ENCODE results near the gene HEXIM1.
A peak's percentile ranks its signal among the peaks of the same experiment; 100 is the strongest.

HEXIM1 gene

DNA sequence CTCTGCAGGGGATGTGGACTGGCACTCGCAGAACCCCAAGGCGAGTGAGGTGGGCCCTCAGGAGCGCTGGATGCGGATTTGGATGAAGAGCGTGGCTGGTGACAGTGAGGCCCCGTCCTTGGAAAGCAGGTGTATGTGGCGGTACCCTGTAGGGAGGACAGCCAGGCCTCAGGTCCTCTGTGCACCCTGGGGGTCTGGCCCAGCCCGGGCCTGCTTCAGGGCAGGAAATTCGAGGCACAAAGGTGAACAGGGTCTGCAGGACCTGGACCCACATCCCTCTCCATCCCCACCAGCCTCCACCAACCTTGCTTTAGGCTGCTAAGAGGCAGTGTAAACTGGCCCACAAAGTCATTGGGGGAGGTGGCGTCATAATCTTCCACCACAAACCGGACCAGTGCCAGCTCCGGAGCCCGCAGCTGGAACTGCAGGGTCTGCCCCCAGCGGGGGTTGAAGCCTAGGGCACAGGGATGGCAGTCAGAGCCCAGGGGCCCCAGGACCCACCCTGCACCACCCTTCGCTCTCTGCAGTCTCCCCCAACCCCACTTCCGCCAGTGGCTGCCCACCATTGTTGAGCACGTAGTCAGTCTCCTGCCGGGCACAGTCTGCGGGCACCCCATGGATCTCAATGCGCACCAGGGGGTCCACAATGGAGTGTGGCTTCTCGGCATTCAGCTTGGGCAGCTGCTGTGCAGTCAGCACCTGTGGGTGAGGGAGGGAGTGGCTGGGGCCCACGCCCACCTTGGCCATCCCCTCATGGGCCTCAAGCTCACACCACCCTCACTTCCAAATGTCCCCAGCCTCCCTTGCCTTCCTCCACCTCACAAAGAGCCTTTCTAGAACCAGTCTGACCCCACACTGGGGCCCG is 35.5 kb upstream of the HEXIM1 start:
- in situ Hi-C loops (cut with HindIII; ENCODE audit: low sequenced_read_pairs), result no loop called here

DNA sequence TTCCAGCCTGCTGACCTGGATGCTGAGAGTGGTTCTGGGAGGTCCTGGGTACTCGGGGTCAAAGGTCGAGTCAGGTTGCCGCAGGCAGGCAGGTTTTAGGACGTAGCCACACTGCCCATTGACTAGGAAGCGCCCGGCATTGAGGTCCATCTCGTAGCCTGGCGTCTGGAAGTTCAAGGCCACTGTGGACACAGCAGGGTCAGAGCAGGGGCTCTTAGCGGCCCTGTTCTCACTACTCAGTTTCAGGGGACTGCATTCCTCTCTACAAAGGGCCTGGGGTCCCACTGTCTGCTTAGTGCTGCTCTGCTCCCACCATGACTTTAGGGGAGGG is 34.9 kb upstream of the HEXIM1 start:
- TF ChIP-seq, protein P1, sequence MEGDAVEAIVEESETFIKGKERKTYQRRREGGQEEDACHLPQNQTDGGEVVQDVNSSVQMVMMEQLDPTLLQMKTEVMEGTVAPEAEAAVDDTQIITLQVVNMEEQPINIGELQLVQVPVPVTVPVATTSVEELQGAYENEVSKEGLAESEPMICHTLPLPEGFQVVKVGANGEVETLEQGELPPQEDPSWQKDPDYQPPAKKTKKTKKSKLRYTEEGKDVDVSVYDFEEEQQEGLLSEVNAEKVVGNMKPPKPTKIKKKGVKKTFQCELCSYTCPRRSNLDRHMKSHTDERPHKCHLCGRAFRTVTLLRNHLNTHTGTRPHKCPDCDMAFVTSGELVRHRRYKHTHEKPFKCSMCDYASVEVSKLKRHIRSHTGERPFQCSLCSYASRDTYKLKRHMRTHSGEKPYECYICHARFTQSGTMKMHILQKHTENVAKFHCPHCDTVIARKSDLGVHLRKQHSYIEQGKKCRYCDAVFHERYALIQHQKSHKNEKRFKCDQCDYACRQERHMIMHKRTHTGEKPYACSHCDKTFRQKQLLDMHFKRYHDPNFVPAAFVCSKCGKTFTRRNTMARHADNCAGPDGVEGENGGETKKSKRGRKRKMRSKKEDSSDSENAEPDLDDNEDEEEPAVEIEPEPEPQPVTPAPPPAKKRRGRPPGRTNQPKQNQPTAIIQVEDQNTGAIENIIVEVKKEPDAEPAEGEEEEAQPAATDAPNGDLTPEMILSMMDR (IDR thresholded peaks at IDR 0.05; ENCODE audit: low read depth, low read length), result no peak
- no peak overlapping the region for H3K4me3 ChIP-seq (ENCODE audit: low read depth, low read length)
- DNase-seq (ENCODE audit: low read depth, low spot score), result no peak
- in situ Hi-C loops (cut with HindIII; ENCODE audit: low sequenced_read_pairs), result no loop called here

More for the DNA sequence above, 35.5 kb upstream of the HEXIM1 start:
- no peak overlapping the region for H3K4me3 ChIP-seq (ENCODE audit: low read depth, low read length)
- TF ChIP-seq, protein P1 (IDR thresholded peaks at IDR 0.05; ENCODE audit: low read depth, low read length), result no peak
- no peak for DNase-seq (ENCODE audit: low read depth, low spot score)

DNA sequence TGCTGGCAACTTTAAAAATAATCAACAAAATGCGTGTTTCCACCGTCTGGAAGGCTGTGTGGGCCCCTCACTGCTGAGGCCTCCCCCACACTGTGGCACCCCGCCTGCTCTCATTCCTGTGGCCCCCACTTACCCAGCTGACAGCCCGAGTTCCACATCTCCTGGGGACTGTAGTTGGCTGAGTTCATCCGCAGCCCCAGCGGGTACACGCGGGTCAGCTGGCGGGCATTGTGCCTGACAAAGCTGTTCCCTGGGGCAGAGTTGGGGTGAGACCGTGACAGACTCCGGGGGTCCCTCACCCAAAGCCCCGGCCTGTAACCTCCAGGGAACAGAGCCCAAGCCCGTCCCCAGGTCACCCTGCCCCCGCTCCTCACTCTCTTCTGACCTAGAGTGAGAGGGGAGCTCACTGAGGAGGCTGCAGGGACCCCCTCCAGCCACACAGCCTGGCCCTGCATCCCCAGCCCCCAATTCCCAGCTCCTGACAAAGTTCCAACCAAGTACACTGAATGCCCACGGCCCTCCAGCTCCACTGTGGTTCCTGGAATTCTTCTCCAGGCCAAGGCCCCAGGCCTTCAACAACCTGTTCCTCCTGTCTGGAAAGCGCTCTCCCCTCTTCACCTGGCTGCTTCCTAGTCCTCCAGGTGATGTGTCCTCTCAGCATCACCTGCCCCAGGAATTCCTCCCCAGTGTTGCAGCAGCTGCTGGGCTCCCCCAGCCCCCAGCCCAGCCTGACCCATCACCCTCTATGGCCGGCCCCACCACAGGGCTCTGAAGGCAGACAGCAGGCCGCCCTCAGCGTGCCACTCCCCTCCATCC is 34.0 kb upstream of the HEXIM1 start:
- DNase-seq (ENCODE audit: low read depth, low spot score), result no peak
- in situ Hi-C loops (cut with HindIII; ENCODE audit: low sequenced_read_pairs), result no loop called here
- TF ChIP-seq, protein P1 (IDR thresholded peaks at IDR 0.05; ENCODE audit: low read depth, low read length), result no peak
- no peak overlapping the region for H3K4me3 ChIP-seq (ENCODE audit: low read depth, low read length)

DNA sequence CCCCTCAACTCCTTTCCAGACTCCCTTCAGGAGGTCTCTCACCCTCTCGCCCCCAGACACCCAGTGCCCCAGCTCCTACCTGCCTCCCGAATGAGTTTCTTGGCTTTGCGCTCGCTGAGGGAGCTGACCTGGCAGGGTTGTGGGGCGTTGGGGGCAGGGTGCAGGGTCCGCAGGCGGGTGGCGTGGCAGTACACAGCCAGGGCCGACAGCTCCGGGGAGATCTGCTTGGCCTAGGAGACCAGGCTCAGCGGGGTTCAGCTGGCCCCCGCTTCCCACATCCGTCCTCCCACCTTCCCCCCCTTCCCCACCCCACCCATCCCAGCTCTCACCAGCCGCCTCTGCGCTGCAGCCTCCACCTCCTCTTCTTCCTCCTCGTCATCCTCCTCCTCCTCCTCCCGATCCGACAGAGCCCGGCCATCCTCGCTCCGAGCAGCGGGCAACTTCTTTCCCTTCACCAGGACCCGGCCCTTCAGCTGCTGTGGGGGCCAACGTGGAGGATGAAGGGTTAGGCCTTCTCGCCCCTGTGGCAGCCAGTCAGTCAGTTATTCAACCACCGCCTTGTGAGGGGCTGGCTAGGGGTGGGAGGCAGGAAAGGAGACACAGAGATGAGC is 33.2 kb upstream of the HEXIM1 start:
- no peak for DNase-seq (ENCODE audit: low read depth, low spot score)
- in situ Hi-C loops (cut with HindIII; ENCODE audit: low sequenced_read_pairs), result no loop called here
- H3K4me3 ChIP-seq (ENCODE audit: low read depth, low read length), result no peak overlapping the region
- TF ChIP-seq, protein P1 (IDR thresholded peaks at IDR 0.05; ENCODE audit: low read depth, low read length), result no peak

DNA sequence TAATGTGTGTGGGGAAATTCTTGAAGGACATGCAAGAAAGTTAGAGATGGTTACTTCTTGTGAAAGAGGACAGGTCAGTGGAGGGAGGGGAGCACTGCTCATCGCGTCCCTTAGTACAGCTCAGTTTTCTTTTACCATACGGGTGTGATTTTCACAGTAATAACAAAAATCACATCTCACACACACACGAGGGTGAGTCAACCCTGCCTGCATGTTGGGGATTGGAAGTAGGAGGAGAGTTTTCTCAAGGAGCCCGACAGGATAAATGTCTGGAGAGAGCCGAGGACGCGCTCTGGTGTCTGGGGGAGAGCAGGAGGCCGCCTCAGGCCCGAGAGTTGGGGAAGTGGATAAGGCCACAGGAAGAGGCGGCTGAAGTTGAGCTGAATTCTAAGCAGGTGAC is 32.4 kb upstream of the HEXIM1 start:
- TF ChIP-seq, protein P1 (IDR thresholded peaks at IDR 0.05; ENCODE audit: low read depth, low read length), result no peak
- H3K4me3 ChIP-seq (ENCODE audit: low read depth, low read length), result no peak overlapping the region
- in situ Hi-C loops (cut with HindIII; ENCODE audit: low sequenced_read_pairs), result no loop called here
- DNase-seq (ENCODE audit: low read depth, low spot score), result peak; percentile 22

DNA sequence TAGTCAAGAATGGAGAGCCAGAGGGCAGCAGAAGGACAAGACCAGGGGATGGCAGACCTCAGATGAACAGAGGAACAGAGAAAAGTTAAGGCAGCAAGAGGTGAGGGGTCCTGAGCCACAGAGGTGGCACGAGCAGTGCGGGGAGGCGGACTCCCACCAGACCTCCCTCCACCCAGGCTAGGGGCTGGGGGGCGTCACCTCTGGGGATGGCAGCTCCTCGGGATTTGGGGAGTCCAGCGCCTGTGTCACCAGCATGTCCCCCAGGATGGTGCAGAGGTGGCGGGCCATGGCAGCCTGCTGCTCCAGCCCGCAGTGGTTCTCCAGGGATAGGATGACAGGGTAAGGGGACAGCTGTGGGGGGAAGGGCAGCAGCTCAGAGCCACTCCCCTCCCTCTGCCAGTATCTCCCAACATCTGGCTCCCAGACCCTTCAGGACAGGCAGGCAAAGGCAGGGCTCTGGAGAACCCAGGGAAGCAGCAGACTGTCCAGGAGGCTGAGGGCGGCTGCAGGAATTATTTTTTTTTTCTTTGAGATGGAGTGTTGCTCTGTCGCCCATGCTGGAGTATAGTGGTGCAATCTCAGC is 31.8 kb upstream of the HEXIM1 start:
- in situ Hi-C loops (cut with HindIII; ENCODE audit: low sequenced_read_pairs), result no loop called here
- no peak for DNase-seq (ENCODE audit: low read depth, low spot score)
- TF ChIP-seq, protein P1 (IDR thresholded peaks at IDR 0.05; ENCODE audit: low read depth, low read length), result no peak
- no peak overlapping the region for H3K4me3 ChIP-seq (ENCODE audit: low read depth, low read length)

All from astrocyte of the spinal cord (primary cell).